ENCODE results near the gene HECTD2. TPM values are rescaled to one million over a fixed set of nuclear protein-coding genes. Genes with fewer than 3 reads are reported as not detected.
A peak's percentile ranks its signal among the peaks of the same experiment; 100 is the strongest.
"Not testable (repeated sequence)": the region's sequence is repeated elsewhere in the genome, so short reads cannot be mapped to it uniquely, and the experiment has no call there.

The HECTD2 gene
- total RNA-seq, 1 donor from 2014 or later = 6.0 TPM

- DNase-seq = no peak
- intact Hi-C loops (cut with micrococcal nuclease) = no loop called here
- no peaks in the 10 kb centered on the region for H3K27me3 ChIP-seq (ENCODE audit: low read depth)
- no peaks in the 10 kb centered on the region for H3K36me3 ChIP-seq
- no peak for TF ChIP-seq CTCF (IDR thresholded peaks at IDR 0.05; ENCODE audit: borderline replicate concordance)
- H3K4me3 ChIP-seq = no peak overlapping the region
- peaks cover 19% of the 10 kb centered on the region for H3K4me1 ChIP-seq
- H3K27ac ChIP-seq (replicated peaks) = no peak overlapping the region
- peaks cover 29% of the 10 kb centered on the region for H3K9me3 ChIP-seq (replicated peaks)
Measured at GRCh38 chr10:91367558-91367957, 42.6 kb upstream of the HECTD2 start.

- H3K27ac ChIP-seq (replicated peaks); H3K4me3 ChIP-seq; intact Hi-C loops (cut with micrococcal nuclease); H3K36me3 ChIP-seq; H3K27me3 ChIP-seq (ENCODE audit: low read depth); DNase-seq: not testable (repeated sequence)
- H3K4me1 ChIP-seq = peaks cover 19% of the 10 kb centered on the region
- TF ChIP-seq CTCF (IDR thresholded peaks at IDR 0.05; ENCODE audit: borderline replicate concordance) = peak; percentile 60
- peaks cover 35% of the 10 kb centered on the region for H3K9me3 ChIP-seq (replicated peaks)
Measured at GRCh38 chr10:91369978-91370589, 40.1 kb upstream of the HECTD2 start.

GRCh38 chr10:91374052-91374451 is 36.1 kb upstream of the HECTD2 start:
- H3K36me3 ChIP-seq = peaks cover 3% of the 10 kb centered on the region

GRCh38 chr10:91378061-91378460 is 32.1 kb upstream of the HECTD2 start:
- peaks cover 39% of the 10 kb centered on the region for H3K9me3 ChIP-seq (replicated peaks)
- no peak for DNase-seq
- peaks cover 3% of the 10 kb centered on the region for H3K36me3 ChIP-seq
- H3K27me3 ChIP-seq (ENCODE audit: low read depth) = no peaks in the 10 kb centered on the region
- no peak overlapping the region for H3K4me3 ChIP-seq
- H3K4me1 ChIP-seq = peaks cover 18% of the 10 kb centered on the region
- H3K27ac ChIP-seq (replicated peaks) = no peak overlapping the region
- intact Hi-C loops (cut with micrococcal nuclease) = no loop called here
- no peak for TF ChIP-seq CTCF (IDR thresholded peaks at IDR 0.05; ENCODE audit: borderline replicate concordance)

More at GRCh38 chr10:91374052-91374451, 36.1 kb upstream of the HECTD2 start:
- H3K27me3 ChIP-seq (ENCODE audit: low read depth) = no peaks in the 10 kb centered on the region
- intact Hi-C loops (cut with micrococcal nuclease) = no loop called here
- no peak overlapping the region for H3K4me3 ChIP-seq
- H3K9me3 ChIP-seq (replicated peaks) = peaks cover 48% of the 10 kb centered on the region
- DNase-seq = no peak
- no peak for TF ChIP-seq CTCF (IDR thresholded peaks at IDR 0.05; ENCODE audit: borderline replicate concordance)
- H3K4me1 ChIP-seq = no peaks in the 10 kb centered on the region
- H3K27ac ChIP-seq (replicated peaks) = no peak overlapping the region

- Histone ChIP-seq H3K4me1 (peaks cover 18% of the 10 kb centered on the region), H3K36me3 (no peaks in the 10 kb centered on the region), H3K27ac (replicated peaks) (peak overlapping the region; percentile 46), H3K4me3 (peak overlapping the region; percentile 43), H3K9me3 (replicated peaks) (peaks cover 11% of the 10 kb centered on the region), H3K27me3 (ENCODE audit: low read depth) (no peaks in the 10 kb centered on the region)
- intact Hi-C loops (cut with micrococcal nuclease) = no loop called here
- no peak for TF ChIP-seq CTCF (IDR thresholded peaks at IDR 0.05; ENCODE audit: borderline replicate concordance)
- no peak for DNase-seq
Measured at GRCh38 chr10:91380873-91381256, 29.3 kb upstream of the HECTD2 start.
